Osteoblast (primary cell): ENCODE measurements around the gene FBXO46. TPM values are rescaled to one million over a fixed set of nuclear protein-coding genes. Genes with fewer than 3 reads are reported as not detected.
A peak's percentile ranks its signal among the peaks of the same experiment; 100 is the strongest.

Source experiments
- DNase-seq: peaks from one replicate; pipeline ENCODE4 v3.0.0; 2011; ENCODE audit warnings: low spot score, mixed read lengths; ENCODE audit not compliant: insufficient read length; ENCODE audit errors: missing footprints
- H2AFZ ChIP-seq: 2 replicates; pipeline ENCODE4 v1.6.0; 2011; ENCODE audit warnings: mild to moderate bottlenecking, low read length
- H3K27ac ChIP-seq: 2 replicates; pipeline ENCODE4 v1.5.1; 2011; ENCODE audit warnings: mild to moderate bottlenecking, low read depth, low read length, moderate library complexity
- H3K27me3 ChIP-seq: 2 replicates; pipeline ENCODE4 v1.6.0; 2012; ENCODE audit warnings: mild to moderate bottlenecking, control low read depth, inconsistent platforms, low read length, moderate library complexity; ENCODE audit not compliant: insufficient read depth
- H3K36me3 ChIP-seq: 2 replicates; pipeline ENCODE4 v1.5.1; 2011; ENCODE audit warnings: mild to moderate bottlenecking, low read length, control low read depth, moderate library complexity; ENCODE audit not compliant: insufficient read depth
- H3K4me1 ChIP-seq: 2 replicates; pipeline ENCODE4 v1.5.1; 2011; ENCODE audit warnings: mild to moderate bottlenecking, low read length, control low read depth, moderate library complexity; ENCODE audit not compliant: insufficient read depth
- H3K4me2 ChIP-seq: 2 replicates; pipeline ENCODE4 v1.6.0; 2011; ENCODE audit warnings: mild to moderate bottlenecking, low read length; ENCODE audit not compliant: insufficient read depth
- H3K4me3 ChIP-seq: fragments of 200-600 bp; sonication (generic); 3 replicates; pipeline ENCODE4 v1.5.1; 2012; ENCODE audit warnings: mild to moderate bottlenecking, low read length, inconsistent platforms; ENCODE audit not compliant: insufficient read depth
- H3K79me2 ChIP-seq: 2 replicates; pipeline ENCODE4 v1.6.0; 2012; ENCODE audit warnings: mild to moderate bottlenecking, low read length, control low read depth, inconsistent platforms; ENCODE audit not compliant: insufficient read depth
- H3K9me3 ChIP-seq: 2 replicates; pipeline ENCODE4 v1.5.1; 2011; ENCODE audit warnings: low read depth, low read length, control low read depth
- H4K20me1 ChIP-seq: 2 replicates; pipeline ENCODE4 v1.6.0; 2012; ENCODE audit warnings: mild to moderate bottlenecking, low read length, control low read depth; ENCODE audit not compliant: insufficient read depth
- total RNA-seq: library from RNA; depleted of rRNA; stranded (reverse); fragments of >200 nt; gene quantifications from 2 replicates; pipeline ENCODE4 v1.2.3, GENCODE V29; 2012
- TF ChIP-seq, protein P1 (sequence below): IDR thresholded peaks from 2 replicates; pipeline ENCODE4 v1.5.1; 2011; ENCODE audit warnings: mild to moderate bottlenecking, low read depth, low read length, moderate library complexity; ENCODE audit errors: extremely low read depth

FBXO46 gene, protein sequence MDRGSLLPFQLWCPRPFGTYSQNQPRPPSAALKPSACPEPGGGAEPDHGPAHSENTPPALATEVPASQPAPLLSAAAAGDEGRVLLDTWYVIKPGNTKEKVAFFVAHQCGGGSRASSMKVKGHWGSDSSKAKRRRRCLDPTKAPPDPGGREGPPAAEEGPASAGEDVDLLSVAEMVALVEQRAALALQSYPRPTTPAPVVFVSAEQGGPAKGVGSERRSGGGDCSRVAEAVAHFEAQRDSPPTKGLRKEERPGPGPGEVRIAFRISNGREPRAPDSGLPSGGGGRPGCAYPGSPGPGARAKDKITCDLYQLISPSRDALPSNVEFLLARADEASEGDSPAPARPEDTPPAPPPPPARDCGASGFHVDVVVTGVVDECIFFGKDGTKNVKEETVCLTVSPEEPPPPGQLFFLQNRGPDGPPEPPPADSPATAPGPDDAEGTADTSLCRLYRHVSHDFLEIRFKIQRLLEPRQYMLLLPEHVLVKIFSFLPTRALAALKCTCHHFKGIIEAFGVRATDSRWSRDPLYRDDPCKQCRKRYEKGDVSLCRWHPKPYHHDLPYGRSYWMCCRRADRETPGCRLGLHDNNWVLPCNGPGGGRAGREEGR
- total RNA-seq = 8.0 and 9.0 TPM in 2 replicates

DNA sequence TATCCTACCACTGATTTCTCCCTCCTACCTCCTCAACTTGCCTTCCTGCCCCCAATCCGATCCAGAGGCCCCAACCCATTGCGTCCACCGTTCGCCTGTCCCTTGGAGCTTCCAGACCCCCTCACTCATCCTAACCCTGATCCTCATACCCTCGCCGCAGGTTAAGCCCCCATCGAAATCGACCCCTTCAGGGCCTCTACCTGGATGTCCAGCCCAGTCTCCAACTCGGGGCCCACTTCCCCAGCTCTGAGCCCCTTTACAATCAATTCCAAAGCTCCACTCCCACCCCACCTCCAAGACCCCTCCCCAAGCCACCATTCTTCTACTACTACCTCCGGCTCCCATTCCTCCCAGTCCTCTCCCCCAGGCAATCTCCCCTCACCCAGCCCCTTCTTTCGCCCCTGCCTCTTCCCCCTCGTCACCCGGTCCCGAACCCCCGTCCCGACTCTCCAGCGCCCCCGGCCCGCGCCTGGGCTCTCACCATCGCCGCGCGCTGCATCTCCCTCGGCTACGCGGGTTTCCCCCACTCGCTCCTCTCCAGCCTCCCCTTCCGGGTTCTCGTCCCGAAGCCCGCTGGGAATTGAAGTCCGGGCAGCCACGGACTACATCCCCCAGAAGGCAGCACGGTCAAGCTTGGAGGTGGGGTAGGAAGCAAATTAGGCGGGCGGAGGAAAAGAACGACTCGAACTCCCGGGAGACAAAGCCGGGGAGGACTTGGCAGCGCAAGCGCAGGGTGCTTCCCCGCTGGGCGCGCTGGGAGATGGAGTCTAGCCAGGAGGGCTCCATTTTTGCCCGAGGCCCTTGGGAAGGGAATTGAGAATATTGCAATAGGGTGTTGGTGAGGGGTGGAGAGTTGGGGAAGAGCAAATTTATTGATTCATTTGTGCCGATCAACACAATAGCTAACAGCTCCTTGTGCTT is at the start of gene FBXO46:
Gene FBXO46, minus strand, starts transcription at position 529 of the 921 bp plus-strand sequence. CDS start 17,401 bp downstream, outside the sequence.
- Histone ChIP-seq H3K36me3 (no peaks in the 10 kb centered on the region), H3K4me1 (peaks cover 7% of the 10 kb centered on the region), H2AFZ (peak within 1 kb of the TSS; percentile 97), H3K27me3 (no peaks in the 10 kb centered on the region), H3K9me3 (no peaks in the 10 kb centered on the region), H3K4me3 (peak within 1 kb of the TSS; percentile 84), H3K27ac (peak within 1 kb of the TSS; percentile 64), H4K20me1 (peaks cover 13% of the 10 kb centered on the region), H3K79me2 (peaks cover 51% of the 10 kb centered on the region), H3K4me2 (peak within 1 kb of the TSS; percentile 98)
- DNase-seq = peak; percentile 99
- TF ChIP-seq, protein P1, sequence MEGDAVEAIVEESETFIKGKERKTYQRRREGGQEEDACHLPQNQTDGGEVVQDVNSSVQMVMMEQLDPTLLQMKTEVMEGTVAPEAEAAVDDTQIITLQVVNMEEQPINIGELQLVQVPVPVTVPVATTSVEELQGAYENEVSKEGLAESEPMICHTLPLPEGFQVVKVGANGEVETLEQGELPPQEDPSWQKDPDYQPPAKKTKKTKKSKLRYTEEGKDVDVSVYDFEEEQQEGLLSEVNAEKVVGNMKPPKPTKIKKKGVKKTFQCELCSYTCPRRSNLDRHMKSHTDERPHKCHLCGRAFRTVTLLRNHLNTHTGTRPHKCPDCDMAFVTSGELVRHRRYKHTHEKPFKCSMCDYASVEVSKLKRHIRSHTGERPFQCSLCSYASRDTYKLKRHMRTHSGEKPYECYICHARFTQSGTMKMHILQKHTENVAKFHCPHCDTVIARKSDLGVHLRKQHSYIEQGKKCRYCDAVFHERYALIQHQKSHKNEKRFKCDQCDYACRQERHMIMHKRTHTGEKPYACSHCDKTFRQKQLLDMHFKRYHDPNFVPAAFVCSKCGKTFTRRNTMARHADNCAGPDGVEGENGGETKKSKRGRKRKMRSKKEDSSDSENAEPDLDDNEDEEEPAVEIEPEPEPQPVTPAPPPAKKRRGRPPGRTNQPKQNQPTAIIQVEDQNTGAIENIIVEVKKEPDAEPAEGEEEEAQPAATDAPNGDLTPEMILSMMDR = peak; percentile 7

DNA sequence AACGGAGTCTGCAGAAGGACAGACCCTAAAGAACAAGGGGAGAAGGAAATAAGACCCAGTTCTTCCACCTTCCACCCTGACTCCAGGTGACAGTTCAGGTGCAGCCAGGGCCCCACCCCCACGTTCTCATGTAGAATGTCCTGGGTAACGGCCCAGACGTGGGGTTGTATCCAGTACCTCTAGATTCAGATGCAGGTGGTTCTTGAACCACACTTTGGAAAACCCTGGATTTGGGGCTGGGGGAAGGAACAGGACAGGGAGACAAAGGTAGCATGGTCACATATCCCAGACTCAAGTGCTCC is 49.4 kb upstream of the FBXO46 start:
- Histone ChIP-seq H3K4me3 (peak overlapping the region; percentile 75), H3K27me3 (no peaks in the 10 kb centered on the region), H4K20me1 (peaks cover 42% of the 10 kb centered on the region), H3K4me2 (peak overlapping the region; percentile 69), H3K27ac (no peak overlapping the region), H3K36me3 (peaks cover 31% of the 10 kb centered on the region), H3K9me3 (no peaks in the 10 kb centered on the region), H3K4me1 (peaks cover 32% of the 10 kb centered on the region), H2AFZ (no peak overlapping the region), H3K79me2 (peaks cover 33% of the 10 kb centered on the region)
- DNase-seq = peak; percentile 72
- TF ChIP-seq, protein P1 = no peak

DNA sequence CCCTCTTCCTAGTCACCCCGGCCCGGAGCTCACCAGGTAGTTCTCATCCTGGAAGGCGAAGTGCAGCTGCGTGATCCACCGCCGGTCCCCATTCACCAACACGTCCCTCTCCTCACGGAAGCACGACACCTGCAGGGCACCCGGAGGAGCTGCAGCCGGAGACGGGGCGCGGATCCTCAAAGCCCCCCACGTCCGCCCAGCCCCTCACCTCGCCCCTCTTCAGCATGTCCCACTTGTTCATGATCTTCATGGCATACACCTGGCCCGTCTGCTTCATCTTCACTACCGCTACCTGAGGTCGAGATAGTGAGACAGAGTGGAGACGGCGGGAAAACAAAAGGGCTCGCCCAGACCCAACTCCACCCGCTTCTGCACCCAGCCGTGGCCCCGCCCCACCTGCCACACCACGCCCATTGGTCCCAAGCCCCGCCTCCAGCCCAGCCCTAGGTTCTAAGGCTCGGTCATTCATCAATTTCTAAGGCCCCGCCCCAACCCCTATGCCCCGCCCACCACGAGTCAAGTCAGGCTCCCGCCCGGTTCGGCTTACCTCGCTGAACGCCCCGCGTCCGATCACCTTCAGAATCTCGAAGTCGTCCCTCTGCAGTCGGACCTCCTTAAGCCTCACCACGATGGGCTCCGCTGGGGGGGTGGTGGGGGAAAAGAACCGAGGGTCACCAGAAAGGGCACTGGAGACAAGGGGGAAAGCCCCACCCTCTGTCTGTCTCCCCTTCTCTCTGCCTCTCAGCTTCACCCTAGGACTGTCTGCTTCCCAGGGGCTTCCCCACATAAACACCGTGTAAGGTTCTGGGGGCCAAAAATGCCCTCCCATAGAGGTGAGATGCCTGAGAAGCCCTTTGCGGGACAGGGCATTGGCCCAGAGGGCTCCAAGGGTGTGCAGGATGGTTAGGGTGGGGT is 48.8 kb upstream of the FBXO46 start:
- TF ChIP-seq, protein P1 = no peak
- no peaks in the 10 kb centered on the region for H3K9me3 ChIP-seq
- no peak overlapping the region for H2AFZ ChIP-seq
- H3K36me3 ChIP-seq = peaks cover 33% of the 10 kb centered on the region
- H4K20me1 ChIP-seq = peaks cover 36% of the 10 kb centered on the region
- H3K79me2 ChIP-seq = peaks cover 27% of the 10 kb centered on the region
- no peak overlapping the region for H3K4me3 ChIP-seq
- no peak overlapping the region for H3K4me2 ChIP-seq
- no peaks in the 10 kb centered on the region for H3K27me3 ChIP-seq
- H3K27ac ChIP-seq = no peak overlapping the region
- peaks cover 32% of the 10 kb centered on the region for H3K4me1 ChIP-seq
- peak; percentile 95 for DNase-seq
